Panc1 (cell line): ENCODE data around the gene RAB28. TPM values are rescaled to one million over a fixed set of nuclear protein-coding genes. Genes with fewer than 3 reads are reported as not detected.

Experiments used
- ATAC-seq: fragments of 200-7000 bp; cut with Tn5 transposase; 2 replicates; pipeline ENCODE4 v1.9.1; 2020; ENCODE audit warnings: mild to moderate bottlenecking, moderate library complexity
- BruUV-seq: library from RNA; stranded (reverse); fragments of 400-500 nt; replicated peaks from 2 replicates; lab custom pipeline; 2021; lab: Mats Ljungman, UMichigan
- CTCF ChIA-PET: fragments of 300-600 bp; sonication (Branson Sonifier 250); formaldehyde crosslinking; loops from one replicate; lab custom pipeline; 2022; ENCODE audit warnings: antibody characterized with exemption; lab: Charles Lee
- POLR2A ChIA-PET: fragments of 300-600 bp; sonication (Branson Sonifier 250); formaldehyde crosslinking; loops from one replicate; lab custom pipeline; 2022; ENCODE audit warnings: antibody characterized with exemption; lab: Charles Lee
- DNase-seq: peaks from one replicate; pipeline ENCODE4 v3.0.0-alpha.2; 2010; ENCODE audit warnings: low read depth, low spot score
- H3K27ac ChIP-seq: 2 replicates; pipeline ENCODE4 v1.5.1; 2011; ENCODE audit warnings: mild to moderate bottlenecking, low read length, inconsistent platforms
- H3K27me3 ChIP-seq: fragments of 200-500 bp; sonication (Bioruptor generic); 2 replicates; pipeline ENCODE4 v1.6.0; 2014; ENCODE audit warnings: low read length, inconsistent platforms; ENCODE audit not compliant: control insufficient read depth, insufficient read depth
- H3K36me3 ChIP-seq: fragments of 200-500 bp; sonication (Bioruptor generic); 2 replicates; pipeline ENCODE4 v1.5.1; 2014; ENCODE audit warnings: inconsistent platforms, mild to moderate bottlenecking, low read length, moderate library complexity; ENCODE audit not compliant: control insufficient read depth, insufficient read depth
- H3K4me1 ChIP-seq: 2 replicates; pipeline ENCODE4 v1.5.1; 2011; ENCODE audit warnings: inconsistent platforms, mild to moderate bottlenecking, low read length, moderate library complexity; ENCODE audit not compliant: control insufficient read depth, insufficient read depth
- H3K4me3 ChIP-seq, 2 experiments: 2 replicates each; pipeline ENCODE4 v1.5.1; 2011 to 2012; ENCODE audit warnings: low read depth in 2 of 2, low read length in 2 of 2, mild to moderate bottlenecking in 2 of 2, inconsistent platforms in 1 of 2, moderate library complexity in 1 of 2
- H3K9me3 ChIP-seq: fragments of 200-500 bp; sonication (Bioruptor generic); 2 replicates; pipeline ENCODE4 v1.5.1; 2014; ENCODE audit warnings: low read depth, mild to moderate bottlenecking, inconsistent platforms, low read length, moderate library complexity; ENCODE audit not compliant: control insufficient read depth, insufficient read depth
- CTCF ChIP-seq: fragments of 450-650 bp; IDR thresholded peaks from 2 replicates; pipeline ENCODE4 v1.5.1; 2017; ENCODE audit warnings: mild to moderate bottlenecking
- POLR2AphosphoS5 ChIP-seq: IDR thresholded peaks from 2 replicates; pipeline ENCODE4 v1.6.1; 2012; ENCODE audit warnings: mild to moderate bottlenecking, low read depth, low read length, moderate library complexity
- REST ChIP-seq, 2 experiments: IDR thresholded peaks; 2 replicates each; pipeline ENCODE4 v1.6.1; 2011 to 2012; ENCODE audit warnings: low read depth in 2 of 2, control low read depth in 1 of 2, low read length in 1 of 2, mild to moderate bottlenecking in 1 of 2, moderate library complexity in 1 of 2; ENCODE audit not compliant: insufficient read depth in 1 of 2
- SIN3A ChIP-seq: IDR thresholded peaks from 2 replicates; pipeline ENCODE4 v1.6.1; 2012; ENCODE audit warnings: low read depth, mild to moderate bottlenecking, low read length, moderate library complexity, borderline replicate concordance; ENCODE audit not compliant: insufficient read depth
- TCF7L2 ChIP-seq: IDR thresholded peaks from 2 replicates; pipeline ENCODE4 v1.6.1; 2011; ENCODE audit warnings: mild to moderate bottlenecking, low read depth, low read length, inconsistent platforms
- in situ Hi-C: cut with HindIII; loops from 2 replicates; pipeline ENCODE4 v1.10.0; 2016; ENCODE audit warnings: low sequenced_read_pairs, low pct_unique_long_range_greater_than_20kb
- intact Hi-C: fragments of 100-400 bp; cut with micrococcal nuclease; formaldehyde crosslinking; loops from one replicate; pipeline ENCODE4 v1.10.0; 2022; ENCODE audit not compliant: unreplicated experiment
- total RNA-seq: library from RNA; stranded (reverse); gene quantifications from one replicate; pipeline ENCODE4 v1.2.1, GENCODE V29; 2021; ENCODE audit not compliant: unreplicated experiment

RAB28 gene
- total RNA-seq, 1 experiment from 2014 or later, result 10.2 TPM

- POLR2A ChIA-PET, result no interaction called here
- Histone ChIP-seq H3K9me3 (no peaks in the 10 kb centered on the region), H3K27ac (no peak overlapping the region), H3K4me1 (no peaks in the 10 kb centered on the region), H3K4me3 (no peak overlapping the region), H3K36me3 (no peaks in the 10 kb centered on the region), H3K27me3 (no peaks in the 10 kb centered on the region)
- CTCF ChIA-PET, result no interaction called here
- DNase-seq (no peak), ATAC-seq (no peak)
- intact Hi-C loops, result no loop called here
- in situ Hi-C loops, result no loop called here
- no TSS peak for BruUV-seq
- TF ChIP-seq CTCF, result no peak
- TF ChIP-seq TCF7L2, result no peak
- no peak for TF ChIP-seq REST (IDR thresholded peaks at IDR 0.05; ENCODE audit: insufficient read depth in 1 of 2, low read depth in 2 of 2, low read length in 1 of 2)
- TF ChIP-seq POLR2AphosphoS5, result no peak
- no peak for TF ChIP-seq SIN3A
Observed at GRCh38 chr4:13427599-13428325, 56.4 kb downstream of the RAB28 start.

GRCh38 chr4:13415068-13415785, 68.9 kb downstream of the RAB28 start:
- TF ChIP-seq REST (IDR thresholded peaks at IDR 0.05; ENCODE audit: insufficient read depth in 1 of 2, low read depth in 2 of 2, low read length in 1 of 2), result no peak
- no peak for TF ChIP-seq SIN3A
- TF ChIP-seq CTCF, result no peak
- TF ChIP-seq TCF7L2, result no peak
- TF ChIP-seq POLR2AphosphoS5, result no peak
- intact Hi-C loops (no loop called here), in situ Hi-C loops (no loop called here)
- Histone ChIP-seq H3K27ac (no peak overlapping the region), H3K27me3 (no peaks in the 10 kb centered on the region), H3K4me3 (no peak overlapping the region), H3K9me3 (no peaks in the 10 kb centered on the region), H3K4me1 (no peaks in the 10 kb centered on the region), H3K36me3 (no peaks in the 10 kb centered on the region; the same call in 1 of the 2 replicates)
- ChIA-PET POLR2A (no interaction called here), CTCF (no interaction called here)
- no TSS peak for BruUV-seq
- DNase-seq, result no peak
- ATAC-seq, result no peak
